GM12878 (cell line): ENCODE measurements around the gene ITPKB.

Experiments
- ATF7 ChIP-seq: fragments of 450-650 bp; IDR thresholded peaks from 2 replicates; pipeline ENCODE4 v1.6.1; 2016; ENCODE audit warnings: low read depth, mild to moderate bottlenecking
- BHLHE40 ChIP-seq, 2 experiments: fragments of 450-650 bp in 1 of 2; IDR thresholded peaks; 2 replicates each; pipeline ENCODE4 v1.6.1; 2011 to 2017; ENCODE audit warnings: low read depth in 2 of 2, borderline replicate concordance in 1 of 2, improper control_type of control experiment in 1 of 2, low read length in 1 of 2, mild to moderate bottlenecking in 1 of 2
- CTCF ChIP-seq, 3 experiments: IDR thresholded peaks in 2 of 3; conservative IDR thresholded peaks in 1 of 3; 2 replicates each; pipeline ENCODE4 v1.5.1; 2011; ENCODE audit warnings: low read depth in 3 of 3, low read length in 3 of 3, mild to moderate bottlenecking in 3 of 3, control low read depth in 2 of 3, moderate library complexity in 2 of 3, inconsistent platforms in 1 of 3, mixed read lengths in 1 of 3; ENCODE audit not compliant: control insufficient read depth in 2 of 3, insufficient read depth in 1 of 3; ENCODE audit errors: extremely low read depth in 1 of 3
- KDM1A ChIP-seq: fragments of 200-600 bp; sonication (generic); IDR thresholded peaks from 2 replicates; pipeline ENCODE4 v1.6.1; 2016; ENCODE audit warnings: borderline replicate concordance
- REST ChIP-seq: IDR thresholded peaks from 2 replicates; pipeline ENCODE4 v1.6.1; 2012; ENCODE audit warnings: mild to moderate bottlenecking, low read depth, low read length

GRCh38 chr1:226646026-226646869 is 92.8 kb downstream of the ITPKB start:
- no peak for TF ChIP-seq BHLHE40 (IDR thresholded peaks at IDR 0.05; ENCODE audit: borderline replicate concordance in 1 of 2, low read depth in 2 of 2, low read length in 1 of 2)
- no peak for TF ChIP-seq REST
- TF ChIP-seq ATF7 = no peak
- no peak for TF ChIP-seq CTCF (IDR thresholded peaks at IDR 0.05 in 2 of 3, conservative IDR thresholded peaks at IDR 0.05 in 1 of 3; ENCODE audit: control insufficient read depth in 2 of 3, extremely low read depth in 1 of 3, insufficient read depth in 1 of 3, low read depth in 3 of 3, low read length in 3 of 3)
- no peak for TF ChIP-seq KDM1A
